GM19239 (cell line): ENCODE data around the gene AP2A1.
"Not testable (repeated sequence)": the region's sequence is repeated elsewhere in the genome, so short reads cannot be mapped to it uniquely, and the experiment has no call there.

Experiments used
- DNase-seq: peaks from one replicate; pipeline ENCODE4 v3.0.0; 2011; ENCODE audit warnings: low spot score; ENCODE audit not compliant: insufficient read length
- FAIRE-seq: peaks from 2 replicates; lab custom pipeline; 2011; peaks lifted over from hg19 to GRCh38; lab: Jason Lieb, UNC

Gene AP2A1

GRCh38 chr19:49766930-49767299, at the start of gene AP2A1:
TSS of gene AP2A1 (plus strand) at chr19:49767001. CDS start at chr19:49767134, 133 bp downstream.
- DNase-seq (no peak), FAIRE-seq (no peak)

DNA sequence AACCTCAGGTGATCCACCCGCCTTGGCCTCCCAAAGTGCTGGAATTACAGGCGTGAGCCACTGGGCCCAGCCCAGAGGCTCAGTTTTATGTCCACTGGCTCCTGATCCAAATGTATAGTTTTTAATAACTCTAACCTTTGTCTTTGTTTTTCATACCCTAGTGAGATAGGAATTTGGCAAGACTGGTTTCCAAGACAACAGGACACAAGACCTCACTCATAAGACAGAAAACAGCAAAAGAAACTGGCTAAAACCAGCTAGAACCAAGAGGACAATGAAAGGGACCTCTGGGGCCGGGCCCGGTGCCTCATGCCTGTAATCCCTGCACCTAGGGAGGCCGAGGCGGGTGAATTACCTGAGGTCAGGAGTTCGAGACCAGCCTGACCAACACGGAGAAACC, 48.3 kb upstream of the AP2A1 start:
- DNase-seq, result no peak
- FAIRE-seq, result no peak

DNA sequence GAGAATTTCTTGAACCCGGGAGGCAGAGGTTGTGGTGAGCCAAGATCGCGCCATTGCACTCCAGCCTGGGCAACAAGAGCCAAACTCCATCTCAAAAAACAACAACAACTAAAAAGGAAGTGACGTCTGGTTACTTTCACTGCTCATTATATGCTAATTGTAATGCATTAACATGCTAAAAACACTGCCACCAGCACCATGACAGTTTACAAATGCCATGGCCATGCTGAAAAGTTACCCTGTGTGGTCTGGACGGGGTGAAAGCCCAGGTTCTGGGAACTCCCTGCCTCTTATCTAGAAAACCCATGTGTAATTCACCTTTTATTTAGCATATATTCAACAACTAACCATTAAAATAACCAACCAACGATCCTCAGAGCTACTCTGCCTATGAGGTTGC, 47.8 kb upstream of the AP2A1 start:
- no peak for FAIRE-seq

GRCh38 chr19:49719420-49719819, 47.4 kb upstream of the AP2A1 start:
- FAIRE-seq, result not testable (repeated sequence)

More for the DNA sequence above, 47.8 kb upstream of the AP2A1 start:
- DNase-seq, result no peak

GRCh38 chr19:49727217-49728030, 39.4 kb upstream of the AP2A1 start:
- FAIRE-seq, result no peak

More at GRCh38 chr19:49719420-49719819, 47.4 kb upstream of the AP2A1 start:
- not testable (repeated sequence) for DNase-seq

DNA sequence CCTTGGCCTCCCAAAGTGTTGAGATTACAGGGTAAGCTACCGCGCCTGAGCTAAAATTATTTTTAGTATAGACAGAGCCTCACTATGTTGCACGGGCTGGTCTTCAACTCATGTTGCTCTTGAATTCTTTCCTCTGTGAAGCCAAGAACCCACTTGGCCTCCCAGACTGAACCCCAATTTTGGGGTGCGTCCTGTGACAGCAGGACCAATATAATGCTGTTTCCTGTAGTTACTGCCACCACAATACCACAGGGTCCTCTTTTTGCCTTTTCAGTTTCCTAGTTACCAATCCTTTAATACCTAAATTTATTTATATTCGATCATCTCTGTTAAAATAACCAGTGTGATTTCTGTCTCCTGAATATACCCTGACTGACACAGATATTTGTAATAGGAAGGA, 36.6 kb upstream of the AP2A1 start:
- no peak for FAIRE-seq
- DNase-seq, result no peak

More at GRCh38 chr19:49727217-49728030, 39.4 kb upstream of the AP2A1 start:
- DNase-seq, result no peak

- DNase-seq, result no peak
- FAIRE-seq, result no peak
Observed at GRCh38 chr19:49738268-49738667, 28.5 kb upstream of the AP2A1 start.

DNA sequence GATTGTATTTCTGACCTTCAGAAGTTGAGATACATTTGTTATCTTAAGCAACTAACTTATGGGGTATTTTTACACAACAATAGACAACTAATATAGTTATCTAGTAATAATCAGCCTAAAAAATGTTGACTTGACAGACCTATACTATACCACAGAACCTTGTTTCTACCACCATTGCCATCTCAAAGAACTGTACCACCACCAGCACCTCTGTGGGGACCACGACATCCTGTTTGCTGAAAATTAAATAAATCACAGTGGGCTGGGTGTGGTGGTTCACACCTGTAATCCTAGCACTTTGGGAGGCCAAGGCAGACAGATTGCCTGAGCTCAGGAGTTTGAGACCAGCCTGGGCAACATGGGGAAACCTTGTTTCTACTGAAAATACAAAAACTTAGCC, 27.7 kb upstream of the AP2A1 start:
- FAIRE-seq (no peak), DNase-seq (no peak)

DNA sequence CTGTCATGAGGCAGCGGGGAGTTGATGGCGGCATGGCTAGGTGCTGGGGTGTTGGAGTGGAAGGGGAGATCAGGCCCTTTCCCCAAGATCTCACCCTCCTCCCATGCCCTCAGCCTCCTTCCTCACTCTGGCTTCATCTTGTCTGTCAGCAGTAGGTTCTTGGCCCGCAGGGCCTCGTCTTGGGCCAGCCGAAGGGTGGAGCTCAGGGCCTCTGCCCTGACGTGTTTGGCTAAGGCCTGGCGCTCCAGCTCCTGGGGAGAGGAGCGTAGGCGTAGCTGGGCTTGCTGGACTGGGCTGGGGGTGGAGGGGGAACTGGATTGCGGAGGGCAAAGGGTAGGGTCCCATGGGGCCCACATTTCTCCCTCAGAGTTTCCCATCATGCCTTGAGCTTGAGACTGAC, 26.9 kb upstream of the AP2A1 start:
- DNase-seq (no peak), FAIRE-seq (no peak)

- FAIRE-seq (no peak), DNase-seq (no peak)
Observed at GRCh38 chr19:49741210-49741844, 25.5 kb upstream of the AP2A1 start.

- DNase-seq (no peak), FAIRE-seq (no peak)
Observed at GRCh38 chr19:49744946-49745381, 21.8 kb upstream of the AP2A1 start.

- DNase-seq (no peak), FAIRE-seq (no peak)
Observed at GRCh38 chr19:49746206-49746958, 20.4 kb upstream of the AP2A1 start.

DNA sequence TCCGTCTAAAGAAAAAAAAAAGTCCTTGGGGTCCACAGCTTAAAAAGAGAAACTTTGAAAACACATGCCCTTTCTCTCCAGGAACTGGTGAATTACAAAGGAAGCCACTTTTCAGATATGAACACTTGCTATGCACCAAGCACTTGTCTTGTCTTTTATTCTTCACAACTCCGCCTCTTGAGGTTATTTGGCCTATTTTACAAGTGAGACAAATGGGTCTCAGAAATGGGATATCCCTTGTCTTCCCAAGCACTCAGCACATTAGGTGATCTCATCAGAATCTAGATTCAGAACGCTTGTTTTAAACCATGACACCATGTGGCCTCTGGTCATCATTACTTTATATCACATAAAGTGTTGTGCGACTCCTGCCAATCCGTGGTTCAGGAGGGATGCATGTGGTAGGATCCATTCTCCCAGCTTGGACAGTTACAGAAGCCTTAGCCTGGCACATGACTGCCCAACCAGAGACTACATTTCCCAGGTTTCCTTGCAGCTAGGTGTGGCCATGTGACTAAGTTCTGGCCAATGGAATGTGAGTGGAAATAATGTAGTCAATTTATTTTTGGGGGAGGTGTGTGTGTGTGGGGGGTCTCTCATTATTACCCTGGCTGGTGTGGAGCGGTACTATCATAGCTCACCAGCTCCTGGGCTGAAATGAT, 17.6 kb upstream of the AP2A1 start:
- no peak for FAIRE-seq
- no peak for DNase-seq

GRCh38 chr19:49749771-49750170, 17.0 kb upstream of the AP2A1 start:
- FAIRE-seq (no peak), DNase-seq (no peak)

DNA sequence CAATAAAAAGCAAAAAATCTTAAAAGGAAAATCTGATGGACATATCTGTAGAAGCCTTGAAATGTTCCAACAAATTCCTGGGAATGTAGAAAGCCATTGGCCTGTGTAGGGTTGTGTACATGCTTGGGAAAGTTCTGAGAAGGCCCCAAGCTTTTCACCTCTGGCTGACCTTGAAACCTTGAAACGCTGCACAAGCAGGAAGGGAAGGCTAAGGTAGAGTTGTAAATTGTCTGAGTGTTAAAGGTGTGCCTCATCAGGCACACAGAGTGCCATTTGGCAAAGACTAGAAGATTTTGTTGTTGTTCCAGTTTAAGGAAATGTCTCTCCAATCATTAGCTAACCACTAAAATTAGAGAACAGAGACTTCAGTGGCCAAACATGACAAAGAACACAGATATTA, 14.1 kb upstream of the AP2A1 start:
- no peak for FAIRE-seq
- DNase-seq, result no peak

GRCh38 chr19:49755956-49756355, 10.8 kb upstream of the AP2A1 start:
- FAIRE-seq (no peak), DNase-seq (no peak)

DNA sequence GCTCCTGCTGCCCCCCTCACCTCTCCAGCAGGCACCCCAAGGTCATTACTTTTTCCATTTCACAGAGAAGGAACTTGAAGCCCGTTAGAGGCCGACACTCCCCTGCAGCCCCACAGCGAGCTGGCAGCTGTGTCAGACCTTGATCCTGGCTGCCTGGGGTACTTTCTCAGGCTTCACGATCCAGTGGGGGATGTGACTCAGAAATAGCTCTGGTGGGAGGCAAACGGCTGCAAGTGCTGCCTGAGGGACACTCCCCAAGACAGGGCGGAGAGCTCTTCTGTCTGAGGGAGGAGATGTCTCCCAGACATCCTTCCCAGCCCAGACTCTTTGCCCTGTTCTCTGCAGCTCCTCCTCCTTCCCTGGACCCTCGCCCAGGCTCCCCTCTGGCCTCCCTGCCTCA, 8.5 kb upstream of the AP2A1 start:
- FAIRE-seq (no peak), DNase-seq (no peak)

- FAIRE-seq, result no peak
Observed at GRCh38 chr19:49761249-49761624, 5.6 kb upstream of the AP2A1 start.

DNA sequence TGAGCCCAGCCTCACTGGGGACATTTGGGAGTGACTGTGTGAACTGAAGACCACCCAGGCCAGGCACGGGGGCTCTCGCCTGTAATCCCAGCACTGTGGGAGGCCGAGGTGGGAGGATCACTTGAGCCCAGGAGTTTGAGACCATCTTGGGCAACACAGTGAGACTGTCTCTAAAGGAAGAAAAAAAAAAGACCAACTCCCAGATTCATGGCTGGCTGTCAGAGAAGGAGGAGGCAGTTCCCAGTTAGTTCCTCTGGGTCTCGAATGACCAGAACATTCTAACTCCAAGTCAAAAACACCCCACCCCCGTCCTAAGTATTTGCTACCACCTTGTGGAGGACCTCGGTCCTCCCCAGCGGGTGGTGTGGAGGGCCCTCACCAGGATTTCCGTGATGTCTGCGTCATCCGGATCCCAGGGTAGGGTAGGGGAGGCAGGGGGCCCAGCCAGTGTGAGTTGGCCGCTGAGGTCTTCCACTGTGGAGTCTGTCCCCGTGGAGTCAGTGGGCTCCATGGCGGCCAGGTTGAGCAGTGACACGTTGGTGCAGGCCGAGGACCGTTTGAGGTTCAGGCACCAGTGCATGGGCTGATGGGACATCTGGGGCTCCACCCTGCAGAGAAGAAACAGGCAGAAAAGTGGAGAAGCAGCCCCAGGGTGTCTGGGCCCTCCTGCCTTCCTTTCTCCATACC, 5.0 kb upstream of the AP2A1 start:
- DNase-seq, result no peak
- FAIRE-seq, result no peak

More at GRCh38 chr19:49761249-49761624, 5.6 kb upstream of the AP2A1 start:
- no peak for DNase-seq

- no peak for DNase-seq
- no peak for FAIRE-seq
Observed at GRCh38 chr19:49763230-49763629, 3.6 kb upstream of the AP2A1 start, which contains the start of gene TSKS. TSS of gene TSKS (minus strand) at chr19:49763306. CDS start at chr19:49763247, 59 bp downstream.
